GM21381 (cell line): Measurements from ENCODE around the gene CCNQ.

ENCODE experiments used
- ATAC-seq: cut with Tn5 transposase; IDR thresholded peaks from one replicate; pipeline ENCODE4 v1.9.1; 2021; ENCODE audit warnings: mild to moderate bottlenecking, moderate library complexity; ENCODE audit not compliant: unreplicated experiment

CCNQ gene

GRCh38 chrX:153599192-153600031 is 473 bp upstream of the CCNQ start:
- peak; percentile 77 for ATAC-seq

GRCh38 chrX:153596981-153597750 is 1.8 kb downstream of the CCNQ start:
- ATAC-seq, result no peak

- ATAC-seq, result no peak
Observed at GRCh38 chrX:153595859-153596857, 2.8 kb downstream of the CCNQ start.

- ATAC-seq, result no peak
Observed at GRCh38 chrX:153595387-153595786, 3.6 kb downstream of the CCNQ start.

- no peak for ATAC-seq
Observed at GRCh38 chrX:153593811-153594500, 5.0 kb downstream of the CCNQ start.

- no peak for ATAC-seq
Observed at GRCh38 chrX:153592966-153593688, 5.8 kb downstream of the CCNQ start.

- ATAC-seq, result no peak
Observed at GRCh38 chrX:153592091-153592833, 6.7 kb downstream of the CCNQ start.

- ATAC-seq, result no peak
Observed at GRCh38 chrX:153590961-153591956, 7.7 kb downstream of the CCNQ start.

GRCh38 chrX:153588782-153589446 is 10.0 kb downstream of the CCNQ start:
- no peak for ATAC-seq

GRCh38 chrX:153588021-153588781 is 10.7 kb downstream of the CCNQ start:
- no peak for ATAC-seq

- ATAC-seq, result no peak
Observed at GRCh38 chrX:153587342-153587741, 11.6 kb downstream of the CCNQ start.

- no peak for ATAC-seq
Observed at GRCh38 chrX:153585827-153586226, 13.1 kb downstream of the CCNQ start.

GRCh38 chrX:153583433-153583832 is 15.5 kb downstream of the CCNQ start:
- ATAC-seq, result no peak

- peak; percentile 95 for ATAC-seq
Observed at GRCh38 chrX:153582896-153583295, 16.0 kb downstream of the CCNQ start.

- no peak for ATAC-seq
Observed at GRCh38 chrX:153580700-153581386, 18.1 kb downstream of the CCNQ start.

- no peak for ATAC-seq
Observed at GRCh38 chrX:153578889-153579288, 20.1 kb downstream of the CCNQ start.
